Activated CD4-positive, alpha-beta T cell treated with anti-CD3 and anti-CD28 coated beads, Interleukin-2, amount 10 ng/mL, durations not matched to agents 7 days and 5 days (primary cell): ENCODE results near the gene INTS1. TPM values are rescaled to one million over a fixed set of nuclear protein-coding genes. Genes with fewer than 3 reads are reported as not detected.

Source experiments
- CTCF ChIA-PET: fragments of 350-600 bp; sonication (Branson Sonifier 250); formaldehyde crosslinking; loops from one replicate; lab custom pipeline; 2021; ENCODE audit warnings: antibody characterized with exemption; lab: Charles Lee
- POLR2A ChIA-PET: fragments of 350-600 bp; sonication (Branson Sonifier 250); formaldehyde crosslinking; loops from one replicate; lab custom pipeline; 2021; ENCODE audit warnings: antibody characterized with exemption; lab: Charles Lee
- DNase-seq: peaks from one replicate; pipeline ENCODE4 v3.0.0-alpha.2; 2020
- H3K27ac Mint-ChIP-seq: one replicate; pipeline ENCODE4 v1.8.0; 2021; ENCODE audit warnings: mild to moderate bottlenecking, moderate library complexity, mixed read lengths
- H3K27me3 Mint-ChIP-seq: one replicate; pipeline ENCODE4 v1.8.0; 2021; ENCODE audit warnings: mixed read lengths
- H3K36me3 Mint-ChIP-seq: one replicate; pipeline ENCODE4 v1.8.0; 2021; ENCODE audit warnings: low read depth, mixed read lengths
- H3K4me1 Mint-ChIP-seq: one replicate; pipeline ENCODE4 v1.8.0; 2021; ENCODE audit warnings: mixed read lengths
- H3K4me3 Mint-ChIP-seq: one replicate; pipeline ENCODE4 v1.8.0; 2021; ENCODE audit warnings: mild to moderate bottlenecking, moderate library complexity, mixed read lengths
- H3K9me3 Mint-ChIP-seq: one replicate; pipeline ENCODE4 v1.8.0; 2021; ENCODE audit warnings: mixed read lengths
- total RNA-seq, 2 experiments: library from RNA; stranded (reverse); gene quantifications; one replicate each; pipeline ENCODE4 v1.2.3, GENCODE V29; 2021

INTS1 gene
- total RNA-seq, 2 experiments from 2014 or later: 90.6 to 104 TPM

DNA sequence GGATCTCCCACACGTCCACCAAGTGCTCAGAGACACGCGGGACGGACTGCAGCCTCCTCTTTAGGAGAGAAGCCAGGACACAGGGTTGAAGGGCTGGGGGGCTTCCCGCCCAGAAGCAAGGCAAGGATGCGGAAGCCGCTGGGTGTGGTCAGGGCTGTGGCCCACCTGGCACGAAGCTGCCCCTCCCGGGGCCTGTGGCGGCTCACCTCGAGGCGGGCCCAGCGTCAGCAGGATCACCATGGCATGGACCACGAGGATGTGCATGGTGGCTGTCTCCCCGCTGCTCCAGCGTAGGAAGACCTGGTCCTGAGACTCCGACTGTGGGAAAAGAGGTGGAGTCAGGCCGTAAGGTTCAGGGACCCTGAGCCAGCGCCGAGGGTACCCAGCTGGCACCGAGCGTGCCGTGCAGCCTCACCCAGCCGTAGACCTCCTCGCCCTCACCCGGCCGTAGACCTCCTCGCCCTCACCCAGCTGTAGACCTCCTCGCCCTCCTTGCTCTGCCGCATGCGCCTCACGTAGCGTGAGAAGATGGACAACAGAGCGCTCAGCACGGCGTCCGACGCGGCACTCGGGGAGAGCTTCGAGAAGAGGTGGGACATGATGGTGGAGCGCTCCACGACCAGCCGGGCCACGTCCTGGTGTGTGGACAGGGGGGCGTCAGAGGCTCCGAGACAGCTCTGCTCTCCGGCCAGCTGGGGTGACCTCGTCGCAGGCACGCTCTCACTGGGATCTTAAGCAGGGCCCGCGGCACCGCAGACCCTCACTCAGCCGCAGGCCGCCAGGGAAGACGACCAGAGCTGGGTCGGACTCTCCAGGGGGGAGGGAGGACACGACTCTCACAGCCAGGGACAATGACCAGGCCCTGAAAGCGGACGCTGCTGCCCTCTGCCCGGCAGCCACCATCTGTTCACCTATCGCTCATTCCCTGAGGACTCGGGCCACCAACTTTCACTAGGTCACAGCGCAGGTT is 20.4 kb downstream of the INTS1 start:
- peaks cover 6% of the 10 kb centered on the region for H3K36me3 Mint-ChIP-seq
- no peaks in the 10 kb centered on the region for H3K27me3 Mint-ChIP-seq
- H3K27ac Mint-ChIP-seq: no peak overlapping the region
- CTCF ChIA-PET: interaction anchor here (2.3 kb wide), 1 partner anchor 10 kb away, joined by 10 read pairs; no protein-coding TSS in a partner anchor
- no peak overlapping the region for H3K4me3 Mint-ChIP-seq
- POLR2A ChIA-PET: no interaction called here
- no peaks in the 10 kb centered on the region for H3K9me3 Mint-ChIP-seq
- H3K4me1 Mint-ChIP-seq: no peaks in the 10 kb centered on the region
- DNase-seq: no peak

DNA sequence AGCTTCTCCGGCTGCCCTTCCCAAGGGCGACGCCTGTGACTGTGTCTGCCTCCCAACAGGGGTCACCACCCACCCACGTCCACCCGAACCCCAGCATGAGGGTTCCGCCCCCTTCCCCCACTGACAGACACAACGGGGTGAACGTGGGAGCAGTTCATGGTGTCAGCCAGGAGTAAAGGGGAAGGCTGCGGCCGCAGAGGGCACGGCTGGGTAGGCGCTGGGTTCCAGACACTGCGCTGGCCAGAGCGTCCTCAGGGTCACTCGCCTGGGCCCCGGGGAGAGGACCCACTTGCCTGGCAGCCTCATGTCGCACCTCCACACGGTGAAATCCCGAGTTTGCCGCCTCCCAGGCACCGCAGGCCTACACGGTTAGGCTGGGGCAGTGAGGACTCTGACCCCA is 21.1 kb downstream of the INTS1 start:
- CTCF ChIA-PET: interaction anchor here (2.3 kb wide), 1 partner anchor 9 kb away, joined by 10 read pairs; no protein-coding TSS in a partner anchor
- POLR2A ChIA-PET: no interaction called here
- Mint-ChIP-seq H3K36me3 (peaks cover 4% of the 10 kb centered on the region), H3K4me3 (no peak overlapping the region), H3K4me1 (no peaks in the 10 kb centered on the region), H3K9me3 (no peaks in the 10 kb centered on the region), H3K27ac (no peak overlapping the region), H3K27me3 (no peaks in the 10 kb centered on the region)
- no peak for DNase-seq

DNA sequence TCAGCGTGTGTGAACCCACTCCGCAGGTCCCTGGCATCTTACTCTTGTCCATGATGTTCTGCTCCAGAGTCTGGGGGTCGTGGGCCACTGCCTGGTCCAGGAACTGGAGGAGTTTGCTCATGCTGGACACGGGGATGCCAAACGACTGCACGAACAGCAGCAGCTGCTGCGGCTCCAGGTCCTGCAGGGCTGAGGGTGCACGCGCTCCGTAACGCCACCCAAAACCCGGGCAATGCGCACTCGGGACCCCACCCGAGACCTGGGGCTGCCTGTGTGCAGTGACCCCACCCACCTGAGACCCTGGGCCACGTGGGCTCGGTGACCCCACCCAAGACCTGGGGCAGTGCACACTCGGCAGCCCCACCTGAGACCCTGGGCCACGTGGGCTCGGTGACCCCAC is 22.9 kb downstream of the INTS1 start:
- H3K27ac Mint-ChIP-seq: no peak overlapping the region
- H3K27me3 Mint-ChIP-seq: no peaks in the 10 kb centered on the region
- DNase-seq: no peak
- no peaks in the 10 kb centered on the region for H3K4me1 Mint-ChIP-seq
- H3K9me3 Mint-ChIP-seq: no peaks in the 10 kb centered on the region
- H3K36me3 Mint-ChIP-seq: peaks cover 4% of the 10 kb centered on the region
- no peak overlapping the region for H3K4me3 Mint-ChIP-seq
- ChIA-PET CTCF (interaction anchor here (0.7 kb wide), 1 partner anchor 10 kb away, joined by 3 read pairs; no protein-coding TSS in a partner anchor), POLR2A (no interaction called here)

DNA sequence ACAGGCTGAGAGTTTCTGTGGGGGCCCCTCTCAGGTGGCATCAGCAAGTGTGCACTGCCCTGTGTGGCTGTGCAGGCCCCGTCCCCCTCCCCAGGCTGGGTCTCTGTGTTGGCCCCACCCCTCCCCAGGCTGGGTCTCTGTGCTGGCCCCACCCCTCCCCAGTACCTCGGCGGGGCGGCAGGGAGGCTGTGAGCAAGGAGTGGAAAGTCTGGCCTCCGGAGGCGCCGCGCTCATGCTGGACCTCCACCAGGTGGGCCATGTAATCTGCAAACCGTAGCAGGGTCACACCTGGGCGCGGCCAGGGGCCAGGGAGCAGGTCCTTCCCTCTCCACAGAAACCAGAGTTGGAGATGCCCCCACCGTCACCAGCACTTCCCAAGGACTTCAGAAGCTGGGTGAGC is 23.5 kb downstream of the INTS1 start:
- Mint-ChIP-seq H3K4me3 (no peak overlapping the region), H3K9me3 (no peaks in the 10 kb centered on the region), H3K4me1 (no peaks in the 10 kb centered on the region), H3K27me3 (no peaks in the 10 kb centered on the region), H3K27ac (no peak overlapping the region), H3K36me3 (peaks cover under 1% of the 10 kb centered on the region)
- ChIA-PET CTCF (interaction anchor here (0.6 kb wide), 1 partner anchor 24 kb away, joined by 3 read pairs; no protein-coding TSS in a partner anchor), POLR2A (no interaction called here)
- no peak for DNase-seq

DNA sequence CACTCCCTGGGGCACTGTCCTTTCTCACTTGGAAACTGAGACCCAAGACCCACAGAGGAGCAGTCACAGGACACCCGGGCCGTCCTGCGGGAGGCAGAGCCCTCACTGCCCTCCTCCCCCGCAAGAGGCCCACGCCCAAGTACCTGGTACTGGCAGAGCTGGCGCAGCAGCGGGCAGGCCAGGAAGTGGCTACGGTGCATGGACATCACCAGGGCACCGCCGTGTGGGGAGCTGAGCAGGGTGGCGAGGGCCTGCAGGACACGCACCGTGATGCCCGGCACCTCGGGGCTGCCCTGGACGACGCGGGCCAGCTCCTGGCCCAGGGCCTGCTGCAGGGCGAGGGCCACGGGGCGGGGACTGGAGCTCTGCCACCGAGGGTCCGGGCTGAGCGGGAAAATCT is 24.9 kb downstream of the INTS1 start:
- ChIA-PET CTCF (interaction anchor here (1.8 kb wide), 1 partner anchor 10 kb away, joined by 4 read pairs; no protein-coding TSS in a partner anchor), POLR2A (no interaction called here)
- H3K27me3 Mint-ChIP-seq: no peaks in the 10 kb centered on the region
- peaks cover 4% of the 10 kb centered on the region for H3K36me3 Mint-ChIP-seq
- H3K4me1 Mint-ChIP-seq: peaks cover 7% of the 10 kb centered on the region
- no peak overlapping the region for H3K27ac Mint-ChIP-seq
- DNase-seq: no peak
- no peak overlapping the region for H3K4me3 Mint-ChIP-seq
- no peaks in the 10 kb centered on the region for H3K9me3 Mint-ChIP-seq

DNA sequence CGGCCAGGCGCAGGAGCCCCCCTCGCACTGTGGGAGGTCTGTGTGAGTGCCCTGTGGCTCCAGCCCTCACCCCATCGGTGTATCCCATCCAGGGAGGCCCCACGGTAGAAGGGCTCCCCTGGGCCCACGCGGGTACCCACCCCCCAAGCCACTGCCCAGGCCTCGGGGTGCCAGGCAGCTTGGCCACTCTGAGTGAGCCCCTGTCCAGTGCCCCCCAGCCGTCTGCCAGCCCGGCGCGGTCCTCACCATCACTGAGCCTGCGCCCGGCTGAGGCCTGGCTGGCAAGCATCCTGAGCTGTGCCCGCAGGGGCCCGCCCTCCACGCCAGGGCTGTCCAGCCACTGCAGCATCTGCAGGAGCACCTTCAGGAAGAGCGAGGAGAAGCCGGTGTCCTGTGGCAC is 25.7 kb downstream of the INTS1 start:
- H3K27me3 Mint-ChIP-seq: no peaks in the 10 kb centered on the region
- CTCF ChIA-PET: interaction anchor here (1.8 kb wide), 1 partner anchor 11 kb away, joined by 4 read pairs; no protein-coding TSS in a partner anchor
- POLR2A ChIA-PET: no interaction called here
- H3K27ac Mint-ChIP-seq: no peak overlapping the region
- no peak overlapping the region for H3K4me3 Mint-ChIP-seq
- peaks cover 4% of the 10 kb centered on the region for H3K36me3 Mint-ChIP-seq
- no peak for DNase-seq
- peaks cover 9% of the 10 kb centered on the region for H3K4me1 Mint-ChIP-seq
- H3K9me3 Mint-ChIP-seq: no peaks in the 10 kb centered on the region

DNA sequence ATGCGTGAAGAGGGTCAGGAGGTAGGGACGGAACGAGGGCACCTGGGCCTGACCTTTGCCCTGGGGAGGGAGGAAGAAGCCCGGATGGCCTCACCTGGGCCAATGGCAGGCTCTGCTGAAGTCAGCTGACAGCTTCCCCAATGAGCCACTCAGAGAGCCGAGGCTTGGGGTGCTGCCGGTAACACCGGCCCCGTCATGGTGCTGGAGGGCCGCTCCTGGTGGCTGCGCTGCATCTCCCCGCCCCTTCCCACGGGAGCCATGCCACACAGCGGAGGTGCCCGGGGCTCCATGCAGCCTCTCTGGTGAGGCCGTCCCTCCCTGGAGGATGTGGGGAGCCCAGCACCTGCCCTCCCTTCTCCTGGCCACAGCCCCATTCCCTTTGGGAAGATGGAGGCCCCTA is 27.3 kb downstream of the INTS1 start:
- no peaks in the 10 kb centered on the region for H3K27me3 Mint-ChIP-seq
- peaks cover 6% of the 10 kb centered on the region for H3K36me3 Mint-ChIP-seq
- ChIA-PET CTCF (no interaction called here), POLR2A (no interaction called here)
- peaks cover 11% of the 10 kb centered on the region for H3K4me1 Mint-ChIP-seq
- H3K27ac Mint-ChIP-seq: no peak overlapping the region
- H3K4me3 Mint-ChIP-seq: no peak overlapping the region
- no peaks in the 10 kb centered on the region for H3K9me3 Mint-ChIP-seq
- no peak for DNase-seq

DNA sequence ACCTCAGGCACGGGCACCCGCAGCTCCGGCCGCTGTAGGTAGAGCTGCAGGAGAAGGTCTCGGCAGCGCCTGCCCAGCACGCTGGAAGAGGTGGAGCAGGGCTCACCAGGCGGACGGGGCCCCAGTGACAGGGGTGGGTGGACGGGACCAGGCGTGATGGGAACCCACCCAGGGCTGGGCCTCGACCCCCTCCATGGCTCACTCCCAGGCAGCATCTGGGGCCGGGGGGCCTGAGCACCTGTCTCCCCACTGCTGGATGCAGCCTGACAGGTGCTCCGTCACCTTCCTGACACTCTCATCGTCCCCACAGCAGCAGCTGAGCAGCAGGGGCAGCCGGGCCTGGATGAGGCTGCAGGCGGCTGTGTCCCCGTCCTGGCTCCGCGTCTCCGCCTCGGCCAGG is 28.2 kb downstream of the INTS1 start:
- Mint-ChIP-seq H3K36me3 (peaks cover 6% of the 10 kb centered on the region), H3K4me3 (no peak overlapping the region), H3K9me3 (no peaks in the 10 kb centered on the region), H3K4me1 (peaks cover 11% of the 10 kb centered on the region), H3K27ac (no peak overlapping the region), H3K27me3 (no peaks in the 10 kb centered on the region)
- ChIA-PET POLR2A (no interaction called here), CTCF (no interaction called here)
- DNase-seq: no peak

DNA sequence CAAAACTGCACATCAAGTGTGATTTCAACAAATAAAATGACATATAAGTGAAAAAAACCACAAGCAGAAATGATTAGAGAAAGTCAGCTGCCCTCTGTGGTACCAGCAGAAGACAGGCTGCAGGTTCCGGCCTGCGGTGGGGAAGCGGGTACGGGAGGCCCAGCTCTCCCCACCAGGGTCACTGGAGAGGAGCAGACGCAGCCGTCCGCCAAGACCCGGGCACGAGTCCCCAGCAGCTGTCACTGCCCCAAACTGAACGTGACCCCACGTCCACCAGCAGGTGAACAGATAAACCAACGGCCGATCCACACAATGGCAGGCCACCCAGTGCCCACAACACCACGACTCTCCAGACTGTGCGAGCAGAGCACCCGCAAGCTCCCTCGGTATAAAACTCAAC is 28.8 kb downstream of the INTS1 start:
- Mint-ChIP-seq H3K9me3 (no peaks in the 10 kb centered on the region), H3K4me3 (no peak overlapping the region), H3K27ac (no peak overlapping the region), H3K27me3 (no peaks in the 10 kb centered on the region), H3K4me1 (peaks cover 11% of the 10 kb centered on the region), H3K36me3 (peaks cover 6% of the 10 kb centered on the region)
- CTCF ChIA-PET: no interaction called here
- no peak for DNase-seq
- POLR2A ChIA-PET: no interaction called here

DNA sequence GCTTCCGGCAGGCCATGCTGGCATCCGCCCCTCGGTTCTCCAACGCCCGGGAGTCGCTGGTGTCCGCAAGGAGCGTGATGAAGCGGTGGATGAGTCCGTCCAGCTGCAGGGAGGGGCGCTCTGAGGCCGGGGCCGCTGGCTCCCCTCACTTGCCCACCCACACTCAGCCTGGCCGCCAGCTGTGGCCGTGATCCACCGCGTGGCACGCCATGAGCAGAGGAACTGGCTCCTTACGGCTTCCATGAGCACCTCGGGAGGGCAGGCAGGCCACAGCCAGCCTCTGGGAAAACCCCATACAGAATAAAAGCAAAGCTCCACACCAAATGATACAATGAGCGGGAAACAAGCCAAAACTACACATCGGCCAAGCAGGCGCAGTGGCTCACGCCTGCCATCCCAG is 29.5 kb downstream of the INTS1 start:
- no peaks in the 10 kb centered on the region for H3K27me3 Mint-ChIP-seq
- ChIA-PET POLR2A (no interaction called here), CTCF (interaction anchor here (0.6 to 2.1 kb wide), 14 partner anchors 9 to 509 kb away, joined by 3 to 10 read pairs (median 4); no protein-coding TSS in a partner anchor)
- peaks cover 6% of the 10 kb centered on the region for H3K36me3 Mint-ChIP-seq
- no peaks in the 10 kb centered on the region for H3K9me3 Mint-ChIP-seq
- H3K27ac Mint-ChIP-seq: no peak overlapping the region
- DNase-seq: no peak
- no peak overlapping the region for H3K4me3 Mint-ChIP-seq
- peaks cover 11% of the 10 kb centered on the region for H3K4me1 Mint-ChIP-seq

DNA sequence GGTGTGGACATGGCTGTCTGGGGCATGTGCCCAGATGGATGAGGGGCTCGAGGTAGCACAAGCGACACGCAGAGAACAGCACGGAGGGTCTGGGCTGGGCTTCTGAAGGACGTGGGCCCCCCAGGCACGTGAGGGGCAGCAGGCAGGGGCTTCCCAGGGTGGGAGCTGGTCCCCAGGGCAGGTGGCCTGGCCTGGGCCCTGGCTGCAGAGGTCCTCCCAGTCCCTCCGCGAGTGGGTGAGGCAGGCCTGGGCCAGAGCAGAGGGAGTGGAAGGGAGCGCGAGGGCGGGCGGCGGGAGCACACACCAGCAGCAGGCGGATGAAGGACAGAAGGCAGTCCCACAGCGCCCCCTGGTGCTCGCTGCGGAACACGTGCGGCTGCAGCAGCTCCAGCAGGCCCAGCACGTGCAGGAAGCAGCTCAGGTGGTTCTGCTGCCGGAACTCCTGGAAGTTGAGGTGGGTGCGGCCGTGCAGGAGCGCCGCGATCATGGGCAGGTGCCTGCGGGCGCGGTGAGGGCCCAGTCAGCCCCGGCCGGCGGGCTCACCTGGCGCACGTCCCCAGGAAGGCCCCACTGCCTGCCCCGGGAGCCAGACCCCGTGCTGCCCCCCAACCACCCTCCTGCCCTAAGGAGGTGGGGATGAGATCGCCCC is 30.2 kb downstream of the INTS1 start:
- no peaks in the 10 kb centered on the region for H3K27me3 Mint-ChIP-seq
- peaks cover 11% of the 10 kb centered on the region for H3K4me1 Mint-ChIP-seq
- CTCF ChIA-PET: interaction anchor here (0.6 to 2.1 kb wide), 16 partner anchors 9 to 508 kb away, joined by 3 to 10 read pairs (median 4); no protein-coding TSS in a partner anchor
- H3K4me3 Mint-ChIP-seq: no peak overlapping the region
- POLR2A ChIA-PET: no interaction called here
- DNase-seq: peak; percentile 89
- no peaks in the 10 kb centered on the region for H3K9me3 Mint-ChIP-seq
- H3K36me3 Mint-ChIP-seq: peaks cover 6% of the 10 kb centered on the region
- H3K27ac Mint-ChIP-seq: peak overlapping the region; percentile 46

DNA sequence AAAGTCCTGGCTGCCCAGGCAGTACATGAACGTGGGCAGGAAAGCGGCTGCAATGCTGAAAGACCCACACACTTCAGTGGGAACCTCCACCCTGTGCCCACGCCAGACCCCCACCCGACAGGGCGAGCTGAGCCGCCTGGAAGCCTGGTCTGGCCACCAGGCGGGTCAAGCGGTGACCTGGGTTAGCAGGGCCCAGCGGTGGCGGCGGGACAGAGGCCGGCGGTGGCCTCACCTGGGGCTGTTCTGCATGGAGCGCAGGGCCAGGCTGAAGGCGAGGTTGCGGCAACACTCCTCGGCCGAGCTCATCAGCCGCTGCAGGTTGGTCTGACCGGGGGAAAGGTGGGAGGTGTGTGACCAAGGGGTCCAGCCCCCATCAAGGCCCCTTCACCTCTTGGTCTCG is 33.3 kb downstream of the INTS1 start:
- POLR2A ChIA-PET: no interaction called here

More for the DNA sequence above, 33.3 kb downstream of the INTS1 start:
- Mint-ChIP-seq H3K4me3 (no peak overlapping the region), H3K27ac (no peak overlapping the region), H3K36me3 (peaks cover 6% of the 10 kb centered on the region), H3K27me3 (no peaks in the 10 kb centered on the region), H3K9me3 (no peaks in the 10 kb centered on the region), H3K4me1 (peaks cover 11% of the 10 kb centered on the region)
- no peak for DNase-seq
- CTCF ChIA-PET: interaction anchor here (1.0 kb wide), 1 partner anchor 15 kb away, joined by 3 read pairs; no protein-coding TSS in a partner anchor
